H9 (cell line): ENCODE results near the gene PLEKHA7. TPM values are rescaled to one million over a fixed set of nuclear protein-coding genes. Genes with fewer than 3 reads are reported as not detected.

ENCODE experiments used
- DNase-seq: peaks from one replicate; pipeline ENCODE4 v3.0.0-alpha.2; 2017
- H2AFZ ChIP-seq: one replicate; pipeline ENCODE4 v1.6.1; 2013; ENCODE audit warnings: mild to moderate bottlenecking, low read length, control low read depth, moderate library complexity
- H2AK5ac ChIP-seq: 2 replicates; pipeline ENCODE4 v1.6.1; 2013; ENCODE audit warnings: low read length, control low read depth, mixed read lengths; ENCODE audit not compliant: insufficient read length
- H2BK120ac ChIP-seq: one replicate; pipeline ENCODE4 v1.6.1; 2013; ENCODE audit warnings: low read depth, mild to moderate bottlenecking, low read length, control low read depth, inconsistent platforms; ENCODE audit not compliant: poor library complexity, severe bottlenecking
- H2BK12ac ChIP-seq: 2 replicates; pipeline ENCODE4 v1.6.1; 2013; ENCODE audit warnings: low read length, control low read depth, mixed read lengths, low read depth; ENCODE audit not compliant: insufficient read length
- H2BK15ac ChIP-seq: 2 replicates; pipeline ENCODE4 v1.6.1; 2013; ENCODE audit warnings: low read depth, low read length, control low read depth
- H2BK20ac ChIP-seq: one replicate; pipeline ENCODE4 v1.6.1; 2013; ENCODE audit warnings: low read depth, mild to moderate bottlenecking, low read length, control low read depth, inconsistent platforms; ENCODE audit not compliant: poor library complexity, severe bottlenecking
- H2BK5ac ChIP-seq: 2 replicates; pipeline ENCODE4 v1.6.1; 2013; ENCODE audit warnings: low read length, control low read depth, mixed read lengths; ENCODE audit not compliant: insufficient read length
- H3K14ac ChIP-seq: 2 replicates; pipeline ENCODE4 v1.6.1; 2013; ENCODE audit warnings: low read length, control low read depth; ENCODE audit not compliant: insufficient read depth
- H3K18ac ChIP-seq: 2 replicates; pipeline ENCODE4 v1.6.1; 2013; ENCODE audit warnings: low read depth, mild to moderate bottlenecking, mixed read lengths, low read length, control low read depth; ENCODE audit not compliant: insufficient read length
- H3K23ac ChIP-seq: 2 replicates; pipeline ENCODE4 v1.6.1; 2013; ENCODE audit warnings: low read length, control low read depth, mixed read lengths, low read depth; ENCODE audit not compliant: insufficient read length
- H3K23me2 ChIP-seq: 2 replicates; pipeline ENCODE4 v1.6.1; 2013; ENCODE audit warnings: low read depth, mild to moderate bottlenecking, mixed read lengths, low read length, control low read depth; ENCODE audit not compliant: insufficient read length, poor library complexity, severe bottlenecking
- H3K27ac ChIP-seq: 2 replicates; pipeline ENCODE4 v1.5.1; 2013; ENCODE audit warnings: low read length, control low read depth, mixed read lengths, low read depth; ENCODE audit not compliant: insufficient read length
- H3K27me3 ChIP-seq: 2 replicates; pipeline ENCODE4 v1.6.1; 2013; ENCODE audit warnings: low read length, control low read depth, inconsistent platforms; ENCODE audit not compliant: insufficient read depth
- H3K4ac ChIP-seq: 2 replicates; pipeline ENCODE4 v1.6.1; 2013; ENCODE audit warnings: low read depth, mild to moderate bottlenecking, control low read depth, inconsistent platforms, low read length, moderate library complexity
- H3K4me1 ChIP-seq: 2 replicates; pipeline ENCODE4 v1.6.1; 2013; ENCODE audit warnings: low read length, control low read depth, inconsistent platforms; ENCODE audit not compliant: insufficient read depth
- H3K4me2 ChIP-seq: 2 replicates; pipeline ENCODE4 v1.6.1; 2013; ENCODE audit warnings: low read length, control low read depth, mixed read lengths; ENCODE audit not compliant: insufficient read length, insufficient read depth
- H3K56ac ChIP-seq: 2 replicates; pipeline ENCODE4 v1.6.1; 2013; ENCODE audit warnings: low read depth, mild to moderate bottlenecking, mixed read lengths, low read length, control low read depth; ENCODE audit not compliant: insufficient read length
- H3K79me1 ChIP-seq: 2 replicates; pipeline ENCODE4 v1.6.1; 2013; ENCODE audit warnings: low read depth, mild to moderate bottlenecking, moderate library complexity, low read length, control low read depth, inconsistent platforms; ENCODE audit not compliant: insufficient read depth, poor library complexity, severe bottlenecking
- H3K79me2 ChIP-seq: 2 replicates; pipeline ENCODE4 v1.6.1; 2013; ENCODE audit warnings: low read length, control low read depth, inconsistent platforms; ENCODE audit not compliant: insufficient read depth
- H3K9ac ChIP-seq: 2 replicates; pipeline ENCODE4 v1.6.1; 2013; ENCODE audit warnings: low read length, control low read depth, mixed read lengths; ENCODE audit not compliant: insufficient read length; ENCODE audit errors: extremely low read depth
- H3K9me3 ChIP-seq: one replicate; pipeline ENCODE4 v1.6.1; 2013; ENCODE audit warnings: low read depth, low read length, inconsistent platforms; ENCODE audit not compliant: control insufficient read depth
- H3T11ph ChIP-seq: one replicate; pipeline ENCODE4 v1.6.1; 2013; ENCODE audit warnings: mild to moderate bottlenecking, low read length, control low read depth, inconsistent platforms
- H4K20me1 ChIP-seq: one replicate; pipeline ENCODE4 v1.6.1; 2013; ENCODE audit not compliant: control insufficient read depth, insufficient read length, insufficient read depth
- H4K5ac ChIP-seq: 2 replicates; pipeline ENCODE4 v1.6.1; 2013; ENCODE audit warnings: low read depth, mild to moderate bottlenecking, mixed read lengths, low read length, control low read depth; ENCODE audit not compliant: insufficient read length
- H4K8ac ChIP-seq: replicated peaks from 2 replicates; pipeline ENCODE4 v1.6.1; 2013; ENCODE audit warnings: low read length, control low read depth, mixed read lengths, low read depth; ENCODE audit not compliant: insufficient read length
- H4K91ac ChIP-seq: 2 replicates; pipeline ENCODE4 v1.6.1; 2013; ENCODE audit warnings: low read depth, mild to moderate bottlenecking, moderate library complexity, mixed read lengths, low read length, control low read depth; ENCODE audit not compliant: insufficient read length
- H3K27ac Mint-ChIP-seq, 3 experiments: 2 replicates in 2 of 3; 3 replicates in 1 of 3; pipeline ENCODE4 v1.8.0; 2020 to 2021; ENCODE audit warnings: mixed read lengths in 3 of 3, mild to moderate bottlenecking in 1 of 3, moderate library complexity in 1 of 3
- H3K27me3 Mint-ChIP-seq: 2 replicates; pipeline ENCODE4 v1.8.0; 2021; ENCODE audit warnings: low read depth, mild to moderate bottlenecking, moderate library complexity, mixed read lengths
- H3K36me3 Mint-ChIP-seq, 3 experiments: 2 replicates in 2 of 3; 3 replicates in 1 of 3; pipeline ENCODE4 v1.8.0; 2020 to 2021; ENCODE audit warnings: low read depth in 3 of 3, mixed read lengths in 3 of 3; ENCODE audit not compliant: insufficient read depth in 1 of 3
- H3K4me1 Mint-ChIP-seq, 2 experiments: 2 replicates each; pipeline ENCODE4 v1.8.0; 2020; ENCODE audit warnings: mixed read lengths in 2 of 2
- H3K4me3 Mint-ChIP-seq, 2 experiments: 2 replicates in 1 of 2; 3 replicates in 1 of 2; pipeline ENCODE4 v1.8.0; 2020 to 2021; ENCODE audit warnings: mild to moderate bottlenecking in 2 of 2, mixed read lengths in 2 of 2, moderate library complexity in 1 of 2
- H3K9me3 Mint-ChIP-seq, 2 experiments: 2 replicates in 1 of 2; 3 replicates in 1 of 2; pipeline ENCODE4 v1.8.0; 2020; ENCODE audit warnings: mild to moderate bottlenecking in 2 of 2, mixed read lengths in 2 of 2, moderate library complexity in 1 of 2
- CTCF ChIP-seq: fragments of 200-600 bp; sonication (generic); conservative IDR thresholded peaks from 3 replicates; pipeline ENCODE4 v1.8.0; 2021; ENCODE audit warnings: antibody characterized with exemption, mild to moderate bottlenecking
- WGBS: extraction: QIAGEN DNeasy Blood & Tissue Kit; methylation state at CpG from one replicate; pipeline ENCODE4 v1.1.7; 2013; ENCODE audit warnings: missing lambda C conversion rate, low lambda C conversion rate, mixed read lengths; ENCODE audit not compliant: insufficient read length; ENCODE audit errors: extremely low coverage; 5-methylcytosine and 5-hydroxymethylcytosine counted together
- total RNA-seq: library from RNA; stranded (reverse); gene quantifications from 2 replicates; pipeline ENCODE4 v1.2.1, GENCODE V29; 2021

PLEKHA7 gene
- total RNA-seq, 1 experiment from 2014 or later: 21.0 TPM

- WGBS: no CpG with 5 or more reads among the region's 7 CpGs
- no peak overlapping the region for H3K4me2 ChIP-seq
- H3K79me1 ChIP-seq: peaks cover 2% of the 10 kb centered on the region
- H3K27me3 ChIP-seq: no peaks in the 10 kb centered on the region
- H3K9me3 ChIP-seq: no peaks in the 10 kb centered on the region
- H4K5ac ChIP-seq: no peak overlapping the region
- H2BK120ac ChIP-seq: no peak overlapping the region
- no peak overlapping the region for H3K18ac ChIP-seq
- no peaks in the 10 kb centered on the region for H3K27me3 Mint-ChIP-seq
- H3K9me3 Mint-ChIP-seq: no peaks in the 10 kb centered on the region; a peak in 1 of 5 replicates
- H2AFZ ChIP-seq: no peak overlapping the region
- no peak overlapping the region for H4K8ac ChIP-seq
- no peak overlapping the region for H3K14ac ChIP-seq
- H2AK5ac ChIP-seq: no peak overlapping the region
- no peak for TF ChIP-seq CTCF
- H3K4me1 ChIP-seq: no peaks in the 10 kb centered on the region
- DNase-seq: no peak
- H3K9ac ChIP-seq: no peak overlapping the region
- H3K27ac ChIP-seq: no peak overlapping the region
- H3K23ac ChIP-seq: no peak overlapping the region
- H3K79me2 ChIP-seq: no peaks in the 10 kb centered on the region
- no peaks in the 10 kb centered on the region for H4K20me1 ChIP-seq
- H2BK20ac ChIP-seq: no peak overlapping the region
- no peak overlapping the region for H3K4me3 Mint-ChIP-seq
- H3T11ph ChIP-seq: no peak overlapping the region
- H3K36me3 Mint-ChIP-seq: peaks cover 0 to 17% (median 4%) of the 10 kb centered on the region in 3 experiments; a peak in 4 of 7 replicates
- H3K4me1 Mint-ChIP-seq: peaks cover 0 to 5% of the 10 kb centered on the region in 2 experiments; a peak in 2 of 4 replicates
- H3K23me2 ChIP-seq: no peaks in the 10 kb centered on the region
- no peak overlapping the region for H2BK12ac ChIP-seq
- H3K27ac Mint-ChIP-seq: no peak overlapping the region
- no peak overlapping the region for H2BK5ac ChIP-seq
- no peak overlapping the region for H3K56ac ChIP-seq
- no peak overlapping the region for H2BK15ac ChIP-seq
- H4K91ac ChIP-seq: no peak overlapping the region
- no peak overlapping the region for H3K4ac ChIP-seq
Measured at GRCh38 chr11:17004486-17005148, 9.6 kb downstream of the PLEKHA7 start.
